AG09319 (cell line): ENCODE data around the gene PRSS36.
A peak's percentile ranks its signal among the peaks of the same experiment; 100 is the strongest.
"Not testable (repeated sequence)": the region's sequence is repeated elsewhere in the genome, so short reads cannot be mapped to it uniquely, and the experiment has no call there.

Source experiments
- DNase-seq: peaks from one replicate; pipeline ENCODE4 v3.0.0-alpha.2; 2010; ENCODE audit warnings: low read depth; ENCODE audit errors: extremely low read depth
- TF ChIP-seq, protein P1 (sequence below): IDR thresholded peaks from 2 replicates; pipeline ENCODE4 v1.5.1; 2011; ENCODE audit warnings: low read depth, mild to moderate bottlenecking, inconsistent platforms, low read length, moderate library complexity

PRSS36 gene

DNA sequence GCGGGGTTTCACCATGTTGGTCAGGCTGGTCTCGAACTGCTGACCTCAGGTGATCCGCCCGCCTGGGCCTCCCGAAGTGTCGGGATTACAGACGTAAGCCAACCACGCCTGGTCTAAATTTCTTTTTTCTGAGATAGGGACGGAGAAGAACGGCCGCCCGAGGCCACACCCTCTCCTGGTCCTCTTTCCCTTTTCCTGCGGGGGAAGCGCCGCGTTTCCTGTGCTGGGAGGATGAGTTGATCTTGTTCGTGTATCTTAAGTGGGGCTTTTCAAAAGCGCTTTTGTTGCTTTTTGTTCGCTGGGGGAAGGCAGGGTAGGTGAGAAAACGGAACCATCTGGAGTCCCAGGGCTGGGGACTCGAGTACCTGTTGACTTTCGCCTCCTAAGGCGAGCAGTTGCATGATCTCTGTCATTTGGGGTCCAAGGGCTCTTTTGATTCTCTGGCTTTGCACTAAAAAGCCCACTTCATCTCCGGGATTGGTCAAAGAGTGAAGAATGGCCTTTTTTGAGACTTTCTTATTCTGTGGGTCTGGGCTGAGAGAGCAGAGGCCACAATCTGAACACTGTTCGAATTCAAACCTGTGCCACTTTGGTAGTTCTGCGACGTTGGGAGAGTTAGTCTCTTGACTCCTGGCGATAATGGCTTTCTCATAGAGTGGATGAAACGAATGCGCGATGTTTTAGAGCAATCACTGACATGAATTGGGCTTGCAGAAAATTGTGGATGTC is 31.4 kb upstream of the PRSS36 start:
- DNase-seq, result no peak
- TF ChIP-seq, protein P1, sequence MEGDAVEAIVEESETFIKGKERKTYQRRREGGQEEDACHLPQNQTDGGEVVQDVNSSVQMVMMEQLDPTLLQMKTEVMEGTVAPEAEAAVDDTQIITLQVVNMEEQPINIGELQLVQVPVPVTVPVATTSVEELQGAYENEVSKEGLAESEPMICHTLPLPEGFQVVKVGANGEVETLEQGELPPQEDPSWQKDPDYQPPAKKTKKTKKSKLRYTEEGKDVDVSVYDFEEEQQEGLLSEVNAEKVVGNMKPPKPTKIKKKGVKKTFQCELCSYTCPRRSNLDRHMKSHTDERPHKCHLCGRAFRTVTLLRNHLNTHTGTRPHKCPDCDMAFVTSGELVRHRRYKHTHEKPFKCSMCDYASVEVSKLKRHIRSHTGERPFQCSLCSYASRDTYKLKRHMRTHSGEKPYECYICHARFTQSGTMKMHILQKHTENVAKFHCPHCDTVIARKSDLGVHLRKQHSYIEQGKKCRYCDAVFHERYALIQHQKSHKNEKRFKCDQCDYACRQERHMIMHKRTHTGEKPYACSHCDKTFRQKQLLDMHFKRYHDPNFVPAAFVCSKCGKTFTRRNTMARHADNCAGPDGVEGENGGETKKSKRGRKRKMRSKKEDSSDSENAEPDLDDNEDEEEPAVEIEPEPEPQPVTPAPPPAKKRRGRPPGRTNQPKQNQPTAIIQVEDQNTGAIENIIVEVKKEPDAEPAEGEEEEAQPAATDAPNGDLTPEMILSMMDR, result no peak

DNA sequence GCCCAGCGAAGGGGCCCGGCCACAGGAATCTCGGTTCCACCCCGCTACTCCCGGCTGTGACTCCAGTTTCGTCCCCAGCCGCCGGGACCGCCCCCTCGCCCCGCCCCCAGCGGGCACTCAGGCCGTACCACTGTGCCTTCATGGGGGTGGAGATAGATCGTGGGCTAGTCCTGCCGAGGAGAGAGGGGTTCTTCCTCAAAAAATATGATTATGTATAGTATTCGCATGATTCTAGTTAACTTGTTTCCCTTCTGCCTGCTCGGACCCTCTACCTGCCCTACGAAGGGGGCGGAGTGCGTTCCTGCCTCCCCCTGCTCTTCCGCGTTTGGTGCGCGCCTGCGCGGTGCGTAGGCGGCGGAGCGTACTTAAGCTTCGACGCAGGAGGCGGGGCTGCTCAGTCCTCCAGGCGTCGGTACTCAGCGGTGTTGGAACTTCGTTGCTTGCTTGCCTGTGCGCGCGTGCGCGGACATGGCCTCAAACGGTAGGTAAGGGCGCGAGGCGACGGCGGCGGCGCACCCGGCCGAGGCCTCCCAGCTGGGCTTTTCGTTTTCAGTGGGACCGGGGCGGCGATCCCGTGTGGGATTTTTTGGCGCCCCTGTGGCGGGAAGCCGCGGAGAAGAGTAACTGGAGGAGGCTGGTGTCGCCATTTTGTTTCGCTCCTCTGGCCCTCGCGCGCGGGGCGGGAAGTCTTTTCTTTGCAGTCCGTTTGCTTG is 30.0 kb upstream of the PRSS36 start, which contains the start of gene FUS:
FUS (plus strand) TSS at position 393 of the 713 bp plus-strand sequence; CDS start at position 469, 76 bp downstream.
- TF ChIP-seq, protein P1, result no peak
- peak; percentile 81 for DNase-seq

DNA sequence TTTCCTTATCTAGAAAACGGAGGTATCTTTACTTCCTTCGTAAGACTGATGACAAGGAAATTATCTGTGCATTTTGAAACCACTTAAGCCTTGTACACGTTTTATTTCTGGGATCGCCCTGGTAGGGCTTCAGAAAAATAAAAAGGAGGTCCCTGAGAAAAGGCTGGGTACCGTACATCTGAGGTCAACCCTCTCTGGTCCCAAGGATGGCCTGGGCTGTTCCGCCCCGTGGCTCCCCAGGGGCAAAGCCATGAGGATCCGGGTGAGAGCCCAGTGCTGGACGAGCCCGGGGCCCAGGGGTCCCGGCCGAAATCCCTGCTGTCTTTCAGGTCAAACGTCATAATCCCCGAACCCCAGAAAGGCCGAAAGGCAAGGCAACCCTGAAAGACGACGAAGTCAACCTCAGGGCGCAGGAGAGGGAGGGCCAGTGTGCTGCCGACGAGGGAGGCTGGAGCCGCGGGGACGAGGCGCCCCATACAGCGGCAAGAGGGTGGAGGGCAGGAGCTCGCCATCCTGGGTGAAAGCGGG is 29.4 kb upstream of the PRSS36 start:
- TF ChIP-seq, protein P1, result no peak
- DNase-seq, result no peak

DNA sequence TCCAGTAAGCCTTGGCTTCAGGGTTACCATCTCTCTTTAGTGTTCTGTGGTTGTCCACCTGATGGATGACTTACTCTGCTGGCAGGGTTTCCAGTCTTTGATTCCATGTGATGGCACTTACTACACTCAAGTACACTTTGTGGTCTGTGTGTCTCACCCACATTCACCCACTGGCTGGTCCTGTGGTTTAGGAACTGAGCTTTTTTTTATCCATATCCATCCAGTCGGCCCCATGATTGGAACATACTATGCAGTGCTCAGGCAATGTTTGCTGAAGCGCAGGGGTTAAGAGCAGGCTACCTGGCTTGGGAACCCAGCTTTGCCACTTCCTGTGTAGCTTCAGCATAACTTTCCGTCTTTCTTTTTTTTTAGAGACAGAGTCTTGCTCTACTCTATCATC is 27.3 kb upstream of the PRSS36 start:
- TF ChIP-seq, protein P1, result no peak
- DNase-seq, result no peak

DNA sequence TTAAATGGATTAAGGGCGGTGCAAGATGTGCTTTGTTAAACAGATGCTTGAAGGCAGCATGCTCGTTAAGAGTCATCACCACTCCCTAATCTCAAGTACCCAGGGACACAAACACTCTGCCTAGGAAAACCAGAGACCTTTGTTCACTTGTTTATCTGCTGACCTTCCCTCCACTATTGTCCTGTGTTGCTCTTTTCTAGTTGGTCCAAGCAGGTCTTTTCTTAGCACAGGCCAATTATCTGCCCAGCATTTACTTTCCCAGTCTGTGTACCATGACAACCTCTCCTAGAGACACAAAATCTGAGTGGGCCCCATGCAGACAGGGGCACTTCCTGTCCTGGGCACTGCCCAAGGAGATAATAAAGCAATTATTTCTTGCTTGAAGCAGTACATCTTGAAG is 20.2 kb upstream of the PRSS36 start:
- not testable (repeated sequence) for DNase-seq

DNA sequence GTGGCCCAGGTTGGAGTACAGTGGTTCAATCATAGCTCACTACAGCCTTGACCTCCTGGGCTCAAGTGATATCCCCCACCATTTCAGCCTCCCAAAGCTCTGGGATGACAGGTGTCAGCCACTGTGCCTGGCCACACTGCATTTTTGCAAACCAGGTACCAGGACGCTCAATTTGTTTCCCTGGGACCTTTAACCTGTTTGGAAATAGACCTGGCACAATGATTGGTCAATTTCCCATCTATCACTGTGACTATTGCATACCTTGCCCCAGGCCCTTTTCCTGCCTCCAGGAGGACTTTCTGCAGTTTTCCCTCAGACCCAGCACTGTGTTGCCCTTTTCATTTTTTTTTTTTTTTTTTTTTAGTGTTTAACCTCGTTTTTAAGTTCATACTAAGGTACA is 19.0 kb upstream of the PRSS36 start:
- no peak for DNase-seq
- TF ChIP-seq, protein P1, result no peak

DNA sequence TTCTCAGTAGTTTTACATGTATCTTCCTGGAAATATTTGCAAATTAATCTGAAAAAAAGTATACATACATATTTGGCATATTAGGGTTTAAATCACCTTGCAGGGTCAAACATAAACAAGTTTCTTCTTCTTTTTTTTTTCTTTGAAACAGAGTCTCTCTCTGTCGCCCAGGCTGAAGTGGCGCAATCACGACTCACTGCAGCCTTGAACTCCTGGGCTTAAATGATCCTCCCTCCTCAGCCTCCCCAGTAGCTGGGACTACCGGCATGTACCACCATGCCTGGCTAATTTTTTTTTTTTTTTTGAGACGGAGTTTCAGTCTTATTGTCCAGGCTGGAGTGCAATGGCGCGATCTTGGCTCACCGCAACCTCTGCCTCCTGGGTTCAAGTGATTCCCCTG is 17.4 kb upstream of the PRSS36 start:
- TF ChIP-seq, protein P1, result no peak
- DNase-seq, result no peak
